HEK293T (cell line): Measurements from ENCODE around the gene SLC26A2.
"Not testable (repeated sequence)": the region's sequence is repeated elsewhere in the genome, so short reads cannot be mapped to it uniquely, and the experiment has no call there.

Experiments
- CTCF ChIA-PET: fragments of 350-600 bp; formaldehyde crosslinking; extraction: SDS; loops from one replicate; lab custom pipeline; 2021; ENCODE audit warnings: antibody characterized with exemption, inconsistent platforms; lab: Yijun Ruan, JAX
- POLR2A ChIA-PET: fragments of 350-600 bp; formaldehyde crosslinking; extraction: SDS; loops from one replicate; lab custom pipeline; 2020; ENCODE audit warnings: antibody characterized with exemption, inconsistent platforms; lab: Yijun Ruan, JAX
- DNase-seq: peaks from one replicate; pipeline ENCODE4 v3.0.0; 2012; ENCODE audit warnings: mixed read lengths; ENCODE audit errors: extremely low spot score
- ARNT ChIP-seq: fragments of 450-650 bp; IDR thresholded peaks from 2 replicates; pipeline ENCODE4 v1.6.1; 2017; ENCODE audit warnings: mild to moderate bottlenecking
- BHLHE40 ChIP-seq: fragments of 450-650 bp; IDR thresholded peaks from 2 replicates; pipeline ENCODE4 v1.6.1; 2016; ENCODE audit warnings: mild to moderate bottlenecking, moderate library complexity, borderline replicate concordance
- CTBP1 ChIP-seq: fragments of 450-650 bp; IDR thresholded peaks from 2 replicates; pipeline ENCODE4 v1.6.1; 2016; ENCODE audit warnings: borderline replicate concordance
- ELF4 ChIP-seq: fragments of 450-650 bp; IDR thresholded peaks from 2 replicates; pipeline ENCODE4 v1.6.1; 2017; ENCODE audit warnings: antibody characterized with exemption
- FOXA1 ChIP-seq: fragments of 450-650 bp; IDR thresholded peaks from 2 replicates; pipeline ENCODE4 v1.6.1; 2016; ENCODE audit warnings: mild to moderate bottlenecking
- FOXK2 ChIP-seq: fragments of 450-650 bp; IDR thresholded peaks from 2 replicates; pipeline ENCODE4 v1.6.1; 2016; ENCODE audit warnings: mild to moderate bottlenecking
- FOXM1 ChIP-seq: fragments of 450-650 bp; IDR thresholded peaks from 2 replicates; pipeline ENCODE4 v1.6.1; 2017; ENCODE audit warnings: mild to moderate bottlenecking, borderline replicate concordance
- HDGF ChIP-seq: fragments of 450-650 bp; IDR thresholded peaks from 2 replicates; pipeline ENCODE4 v1.6.1; 2017; ENCODE audit warnings: antibody characterized with exemption, borderline replicate concordance
- L3MBTL2 ChIP-seq: fragments of 450-650 bp; conservative IDR thresholded peaks from 2 replicates; pipeline ENCODE4 v1.6.1; 2016; ENCODE audit warnings: mild to moderate bottlenecking
- LEF1 ChIP-seq: fragments of 450-650 bp; IDR thresholded peaks from 2 replicates; pipeline ENCODE4 v1.6.1; 2017; ENCODE audit warnings: mild to moderate bottlenecking, borderline replicate concordance
- NFRKB ChIP-seq: fragments of 450-650 bp; IDR thresholded peaks from 2 replicates; pipeline ENCODE4 v1.6.1; 2016; ENCODE audit warnings: mild to moderate bottlenecking, moderate library complexity
- SP1 ChIP-seq: fragments of 450-650 bp; IDR thresholded peaks from 2 replicates; pipeline ENCODE4 v1.6.1; 2017
- SUZ12 ChIP-seq: fragments of 450-650 bp; IDR thresholded peaks from 2 replicates; pipeline ENCODE4 v1.6.1; 2016; ENCODE audit warnings: mild to moderate bottlenecking
- TARDBP ChIP-seq: fragments of 450-650 bp; IDR thresholded peaks from 2 replicates; pipeline ENCODE4 v1.6.1; 2016
- ZNF384 ChIP-seq: fragments of 450-650 bp; IDR thresholded peaks from 2 replicates; pipeline ENCODE4 v1.6.1; 2016
- TF ChIP-seq, protein P1 (sequence below): fragments of 450-650 bp; IDR thresholded peaks from 2 replicates; pipeline ENCODE4 v1.6.1; 2016

SLC26A2 gene

GRCh38 chr5:149939546-149939945 lies 21.0 kb upstream of the SLC26A2 start:
- CTCF ChIA-PET: interaction anchor here (0.6 to 0.8 kb wide), 3 partner anchors 12 to 105 kb away, joined by 3 to 5 read pairs (median 4); no protein-coding TSS in a partner anchor
- TF ChIP-seq ZNF384: no peak
- no peak for TF ChIP-seq TARDBP
- TF ChIP-seq, protein P1, sequence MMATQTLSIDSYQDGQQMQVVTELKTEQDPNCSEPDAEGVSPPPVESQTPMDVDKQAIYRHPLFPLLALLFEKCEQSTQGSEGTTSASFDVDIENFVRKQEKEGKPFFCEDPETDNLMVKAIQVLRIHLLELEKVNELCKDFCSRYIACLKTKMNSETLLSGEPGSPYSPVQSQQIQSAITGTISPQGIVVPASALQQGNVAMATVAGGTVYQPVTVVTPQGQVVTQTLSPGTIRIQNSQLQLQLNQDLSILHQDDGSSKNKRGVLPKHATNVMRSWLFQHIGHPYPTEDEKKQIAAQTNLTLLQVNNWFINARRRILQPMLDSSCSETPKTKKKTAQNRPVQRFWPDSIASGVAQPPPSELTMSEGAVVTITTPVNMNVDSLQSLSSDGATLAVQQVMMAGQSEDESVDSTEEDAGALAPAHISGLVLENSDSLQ: no peak
- no peak for TF ChIP-seq FOXM1
- no peak for TF ChIP-seq L3MBTL2
- no peak for TF ChIP-seq SP1
- TF ChIP-seq FOXK2: no peak
- no peak for TF ChIP-seq NFRKB
- no peak for TF ChIP-seq HDGF
- no peak for TF ChIP-seq ARNT
- no peak for TF ChIP-seq ELF4
- TF ChIP-seq LEF1: no peak
- TF ChIP-seq CTBP1: no peak
- no peak for TF ChIP-seq FOXA1
- TF ChIP-seq SUZ12: no peak
- no peak for DNase-seq
- POLR2A ChIA-PET: no interaction called here

- TF ChIP-seq ZNF384 (no peak), HDGF (no peak), BHLHE40 (no peak), ARNT (no peak), SUZ12 (no peak), LEF1 (no peak), SP1 (no peak), FOXM1 (no peak), ELF4 (no peak), CTBP1 (no peak), FOXA1 (no peak), FOXK2 (no peak), L3MBTL2 (no peak), NFRKB (no peak)
- TF ChIP-seq, protein P1: no peak
- ChIA-PET POLR2A (no interaction called here), CTCF (interaction anchor here (0.6 to 0.8 kb wide), 3 partner anchors 12 to 105 kb away, joined by 3 to 5 read pairs (median 4); no protein-coding TSS in a partner anchor)
- no peak for DNase-seq
Observed at GRCh38 chr5:149940077-149940574, 20.4 kb upstream of the SLC26A2 start.

DNA sequence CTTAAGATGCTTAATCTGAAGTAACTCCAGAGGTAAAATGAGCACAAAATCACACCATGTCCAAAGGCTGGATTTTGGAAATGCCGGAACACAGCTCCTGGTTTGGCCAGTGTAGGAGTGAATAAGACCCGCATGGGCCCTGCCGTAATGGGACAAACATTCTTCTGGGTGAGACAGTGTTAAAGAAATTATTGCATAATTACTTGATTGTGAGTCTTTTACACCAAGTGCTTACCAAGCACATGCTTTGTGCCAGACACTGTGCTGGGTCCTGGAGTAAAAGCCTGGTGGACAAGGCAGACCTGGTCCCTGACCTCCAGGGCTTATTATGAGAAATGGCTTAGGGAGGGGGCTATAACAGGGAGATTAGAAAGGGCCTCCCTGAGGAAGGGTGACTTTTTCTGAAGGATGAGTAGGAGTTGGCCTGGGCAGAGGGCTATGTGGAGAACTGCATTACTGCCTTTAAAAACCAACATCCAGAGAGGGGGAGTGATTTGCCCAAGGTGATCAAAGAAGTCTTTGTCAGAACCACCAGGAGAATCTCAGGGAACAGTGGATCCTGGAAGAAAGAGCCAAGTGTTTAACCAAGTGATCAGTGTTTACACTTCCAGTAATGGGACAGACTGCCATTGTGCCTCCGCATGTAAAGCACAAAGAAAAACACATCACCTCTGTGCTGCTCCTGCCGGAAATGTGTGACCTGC lies 19.5 kb upstream of the SLC26A2 start:
- ChIA-PET POLR2A (no interaction called here), CTCF (no interaction called here)

DNA sequence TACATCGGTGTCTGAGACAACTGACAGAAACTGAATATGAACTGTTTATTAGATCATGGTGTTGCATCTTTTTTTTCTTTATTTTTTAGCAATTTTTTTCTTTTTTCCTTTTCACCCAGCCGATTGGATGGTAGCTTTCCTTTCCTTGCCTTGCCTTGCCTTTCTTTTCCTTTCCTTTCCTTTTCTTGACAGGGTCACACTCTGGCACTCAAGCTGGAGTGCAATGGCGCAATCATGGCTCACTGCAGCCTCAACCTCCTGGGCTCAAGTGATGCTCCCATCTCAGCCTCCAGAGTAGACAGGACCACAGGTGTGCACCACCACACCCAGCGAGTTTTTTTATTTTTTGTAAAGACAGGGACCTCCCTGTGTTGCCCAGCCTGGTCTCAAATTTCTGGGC lies 18.8 kb upstream of the SLC26A2 start:
- DNase-seq: no peak
- ChIA-PET CTCF (no interaction called here), POLR2A (no interaction called here)
- TF ChIP-seq, protein P1: no peak
- TF ChIP-seq BHLHE40: no peak
- TF ChIP-seq ARNT: no peak
- no peak for TF ChIP-seq CTBP1

More for the DNA sequence above, 19.5 kb upstream of the SLC26A2 start:
- DNase-seq: no peak
- no peak for TF ChIP-seq L3MBTL2
- TF ChIP-seq HDGF: no peak
- TF ChIP-seq, protein P1: no peak
- TF ChIP-seq ZNF384: no peak
- no peak for TF ChIP-seq BHLHE40
- no peak for TF ChIP-seq FOXK2
- no peak for TF ChIP-seq CTBP1
- TF ChIP-seq SUZ12: no peak
- no peak for TF ChIP-seq SP1
- TF ChIP-seq ARNT: no peak
- TF ChIP-seq FOXA1: no peak
- TF ChIP-seq ELF4: no peak
- no peak for TF ChIP-seq LEF1
- TF ChIP-seq FOXM1: no peak
- TF ChIP-seq NFRKB: no peak
- no peak for TF ChIP-seq TARDBP

- no peak for TF ChIP-seq CTBP1
- TF ChIP-seq SUZ12: no peak
- no peak for TF ChIP-seq L3MBTL2
- TF ChIP-seq ZNF384: no peak
- TF ChIP-seq FOXA1: no peak
- TF ChIP-seq, protein P1: no peak
- no peak for TF ChIP-seq BHLHE40
- no peak for TF ChIP-seq ELF4
- TF ChIP-seq ARNT: no peak
- TF ChIP-seq TARDBP: no peak
- no peak for TF ChIP-seq NFRKB
- CTCF ChIA-PET: no interaction called here
- POLR2A ChIA-PET: no interaction called here
- DNase-seq: no peak
Observed at GRCh38 chr5:149942199-149942598, 18.4 kb upstream of the SLC26A2 start.

DNA sequence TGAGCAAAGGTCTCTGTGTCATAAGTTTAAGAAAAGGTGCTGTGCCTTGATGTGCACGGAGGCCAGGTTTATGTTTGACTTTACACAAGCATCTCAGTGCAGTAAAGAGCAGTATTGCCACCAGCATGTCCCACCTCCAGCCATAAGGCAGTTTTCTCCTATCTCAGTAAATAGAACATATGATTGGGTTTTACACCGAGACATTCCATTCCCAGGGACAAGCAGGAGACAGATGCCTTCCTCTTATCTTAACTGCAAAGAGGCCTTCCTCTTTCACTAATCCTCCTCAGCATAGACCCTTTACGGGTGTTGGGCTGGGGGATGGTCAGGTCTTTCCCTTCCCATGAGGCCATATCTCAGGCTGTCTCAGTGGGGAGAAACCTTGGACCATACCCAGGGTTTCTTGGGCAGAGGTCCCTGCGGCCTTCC lies 17.8 kb upstream of the SLC26A2 start:
- CTCF ChIA-PET, DNase-seq, POLR2A ChIA-PET: not testable (repeated sequence)

GRCh38 chr5:149943177-149943949 lies 17.2 kb upstream of the SLC26A2 start:
- POLR2A ChIA-PET, CTCF ChIA-PET, DNase-seq: not testable (repeated sequence)
